K562 (cell line): ENCODE data around the gene ZFAND3. TPM values are rescaled to one million over a fixed set of nuclear protein-coding genes. Genes with fewer than 3 reads are reported as not detected.

Experiments
- ATAC-seq: fragments of 200-7000 bp; cut with Tn5 transposase; 3 replicates; pipeline ENCODE4 v1.9.1; 2020; ENCODE audit warnings: moderate library complexity
- BruUV-seq: library from RNA; stranded (reverse); fragments of 400-500 nt; replicated peaks from 2 replicates; lab custom pipeline; 2021; lab: Mats Ljungman, UMichigan
- CTCF ChIA-PET: fragments of 300-600 bp; formaldehyde crosslinking; extraction: SDS; loops from one replicate; lab custom pipeline; 2021; ENCODE audit warnings: low intra/inter-chr PET ratio; lab: Yijun Ruan, JAX
- POLR2A ChIA-PET: fragments of 300-600, 350-650 bp; sonication (Branson Sonifier 250); formaldehyde crosslinking; extraction: SDS; loops from one replicate; lab custom pipeline; 2021; ENCODE audit warnings: antibody characterized with exemption, inconsistent platforms; lab: Yijun Ruan, JAX
- DNase-seq, 4 experiments: peaks; one replicate each; pipeline versions ENCODE4 v3.0.0 to v3.0.0-alpha.2; 2011 to 2018; ENCODE audit warnings: low spot score in 3 of 4, mixed read lengths in 3 of 4; ENCODE audit errors: extremely low read depth in 1 of 4
- FAIRE-seq: peaks from 2 replicates; lab custom pipeline; 2011; peaks lifted over from hg19 to GRCh38; lab: Jason Lieb, UNC
- H2AFZ ChIP-seq: 2 replicates; pipeline ENCODE4 v1.6.0; 2011; ENCODE audit warnings: low read depth, low read length, control low read depth, inconsistent platforms
- H3K27ac ChIP-seq: fragments of 200-600 bp; 3 replicates; pipeline ENCODE4 v1.8.0; 2011; ENCODE audit warnings: low read depth, mild to moderate bottlenecking, control low read depth, inconsistent platforms, low read length, moderate library complexity, mixed read lengths; ENCODE audit errors: extremely low read depth
- H3K27me3 ChIP-seq, 2 experiments: fragments of 300-600 bp in 1 of 2; 2 replicates in 1 of 2; 3 replicates in 1 of 2; pipeline versions ENCODE4 v1.6.0 to v1.8.0; 2011; ENCODE audit warnings: inconsistent platforms in 2 of 2, low read length in 2 of 2, mild to moderate bottlenecking in 1 of 2, mixed read lengths in 1 of 2, moderate library complexity in 1 of 2; ENCODE audit not compliant: control insufficient read depth in 2 of 2, insufficient read depth in 2 of 2
- H3K36me3 ChIP-seq: fragments of 300-600 bp; 3 replicates; pipeline ENCODE4 v1.8.0; 2011; ENCODE audit warnings: mild to moderate bottlenecking, low read length, inconsistent platforms; ENCODE audit not compliant: control insufficient read depth, insufficient read depth
- H3K4me1 ChIP-seq, 2 experiments: fragments of 200-600 bp in 1 of 2; replicated peaks in 1 of 2; 2 replicates in 1 of 2; 3 replicates in 1 of 2; pipeline versions ENCODE4 v1.5.1 to v1.8.0; 2011; ENCODE audit warnings: inconsistent platforms in 2 of 2, low read length in 2 of 2, mild to moderate bottlenecking in 1 of 2, mixed read lengths in 1 of 2, moderate library complexity in 1 of 2; ENCODE audit not compliant: control insufficient read depth in 2 of 2, insufficient read depth in 2 of 2
- H3K4me2 ChIP-seq: 2 replicates; pipeline ENCODE4 v1.6.1; 2011; ENCODE audit warnings: low read length, control low read depth, inconsistent platforms, mixed read lengths; ENCODE audit not compliant: insufficient read depth
- H3K4me3 ChIP-seq: fragments of 200-600 bp; sonication (generic), shearing (Covaris generic); 2 replicates; pipeline ENCODE4 v1.5.1; 2016; ENCODE audit warnings: control low read depth, inconsistent platforms
- H3K79me2 ChIP-seq: fragments of 200-600 bp; 3 replicates; pipeline ENCODE4 v1.8.0; 2011; ENCODE audit warnings: low read length, inconsistent platforms; ENCODE audit not compliant: control insufficient read depth, insufficient read depth
- H3K9ac ChIP-seq, 2 experiments: 2 replicates each; pipeline versions ENCODE4 v1.6.0 to v1.6.1; 2011; ENCODE audit warnings: low read depth in 2 of 2, low read length in 2 of 2, control low read depth in 1 of 2, inconsistent platforms in 1 of 2, mild to moderate bottlenecking in 1 of 2, mixed read lengths in 1 of 2; ENCODE audit not compliant: insufficient read depth in 1 of 2
- H3K9me1 ChIP-seq: one replicate; pipeline ENCODE4 v1.6.0; 2011; ENCODE audit warnings: inconsistent platforms, mild to moderate bottlenecking, low read length, moderate library complexity; ENCODE audit not compliant: control insufficient read depth, insufficient read depth
- H3K9me3 ChIP-seq: replicated peaks from 2 replicates; pipeline ENCODE4 v1.5.1; 2011; ENCODE audit warnings: low read depth, low read length, inconsistent platforms; ENCODE audit not compliant: control insufficient read depth, insufficient read depth
- H4K20me1 ChIP-seq: replicated peaks from 2 replicates; pipeline ENCODE4 v1.6.1; 2011; ENCODE audit warnings: low read length, inconsistent platforms, mixed read lengths; ENCODE audit not compliant: control insufficient read depth, insufficient read depth
- DEAF1 ChIP-seq: fragments of 450-650 bp; formaldehyde crosslinking; IDR thresholded peaks from 2 replicates; pipeline ENCODE4 v1.4.0; 2020; ENCODE audit warnings: mild to moderate bottlenecking, moderate library complexity
- ELK1 ChIP-seq: sonication (generic); formaldehyde crosslinking; IDR thresholded peaks from 2 replicates; pipeline ENCODE4 v1.8.1; 2022; ENCODE audit warnings: missing genetic modification reagents
- FOXJ2 ChIP-seq: fragments of 200-800 bp; sonication (Bioruptor generic); IDR thresholded peaks from 2 replicates; pipeline ENCODE4 v1.6.1; 2016; ENCODE audit warnings: missing genetic modification characterization, missing compliant biosample characterization
- FOXK1 ChIP-seq: sonication (generic); formaldehyde crosslinking; IDR thresholded peaks from 2 replicates; pipeline ENCODE4 v1.8.0; 2022; ENCODE audit warnings: missing genetic modification reagents, mild to moderate bottlenecking, borderline replicate concordance
- HBP1 ChIP-seq: fragments of 450-650 bp; formaldehyde crosslinking; IDR thresholded peaks from 2 replicates; pipeline ENCODE4 v1.4.0; 2022; ENCODE audit warnings: missing genetic modification characterization
- HDAC1 ChIP-seq, 2 experiments: fragments of 450-650 bp; IDR thresholded peaks; 2 replicates each; pipeline ENCODE4 v1.6.1; 2016 to 2017; ENCODE audit warnings: inconsistent platforms in 1 of 2, mild to moderate bottlenecking in 1 of 2, moderate library complexity in 1 of 2
- HSF4 ChIP-seq: fragments of 250-450 bp; sonication (Bioruptor Pico); IDR thresholded peaks from 2 replicates; pipeline ENCODE4 v2.1.2; 2022; ENCODE audit warnings: mild to moderate bottlenecking, moderate library complexity, borderline replicate concordance
- MAZ ChIP-seq, 2 experiments: fragments of 450-650 bp in 1 of 2; sonication (generic) in 1 of 2; formaldehyde crosslinking; IDR thresholded peaks in 1 of 2; conservative IDR thresholded peaks in 1 of 2; 2 replicates each; pipeline versions ENCODE4 v1.4.0 to v1.5.0; 2020; ENCODE audit warnings: mild to moderate bottlenecking in 1 of 2, missing genetic modification reagents in 1 of 2
- PATZ1 ChIP-seq: fragments of 250-450 bp; sonication (Bioruptor Pico); IDR thresholded peaks from 2 replicates; pipeline ENCODE4 v1.5.0; 2020; ENCODE audit warnings: mild to moderate bottlenecking, borderline replicate concordance
- PTTG1 ChIP-seq: fragments of 450-650 bp; IDR thresholded peaks from 2 replicates; pipeline ENCODE4 v1.6.1; 2016; ENCODE audit warnings: low read depth, mild to moderate bottlenecking, missing genetic modification characterization, missing compliant biosample characterization
- PYGO2 ChIP-seq: fragments of 450-650 bp; IDR thresholded peaks from 2 replicates; pipeline ENCODE4 v1.6.1; 2016; ENCODE audit warnings: mild to moderate bottlenecking, missing genetic modification characterization, moderate library complexity, missing compliant biosample characterization
- SAFB2 ChIP-seq: fragments of 200-400 bp; formaldehyde crosslinking; IDR thresholded peaks from 2 replicates; pipeline ENCODE4 v1.6.1; 2018; ENCODE audit warnings: borderline replicate concordance, low read length, low read depth, moderate library complexity; ENCODE audit not compliant: severe bottlenecking
- TCF15 ChIP-seq: fragments of 250-450 bp; sonication (Bioruptor Pico); IDR thresholded peaks from 2 replicates; pipeline ENCODE4 v1.8.0; 2022; ENCODE audit warnings: moderate library complexity, mild to moderate bottlenecking, inconsistent platforms
- ZNF551 ChIP-seq: fragments of 250-450 bp; sonication (Bioruptor Pico); IDR thresholded peaks from 2 replicates; pipeline ENCODE4 v1.5.0; 2021; ENCODE audit warnings: mild to moderate bottlenecking, moderate library complexity
- WGBS: fragments of 100-300 bp; shearing (Covaris generic); methylation state at CpG from one replicate; pipeline ENCODE4 v1.1.6; 2016; ENCODE audit warnings: low coverage, mixed read lengths; ENCODE audit not compliant: insufficient coverage; ENCODE audit errors: missing lambda C conversion rate; 5-methylcytosine and 5-hydroxymethylcytosine counted together
- in situ Hi-C: fragments of 300-500 bp; cut with MboI; formaldehyde crosslinking; loops from 4 replicates; pipeline ENCODE4 v1.15.0; 2018; ENCODE audit warnings: inconsistent platforms, mixed read lengths
- intact Hi-C: fragments of 100-400 bp; cut with micrococcal nuclease; formaldehyde crosslinking; loops from 2 replicates; pipeline ENCODE4 v1.14.2; 2022
- polyA plus RNA-seq, 8 experiments: library from polyadenylated mRNA; depleted of rRNA in 4 of 8; stranded (reverse) in 5 of 8; unstranded in 3 of 8; fragments of >200 nt; fragmentation: Nextera tagmentation in 2 of 8; fragmentation: Illumina TruSeq in 1 of 8; extraction: Ambion mirVana in 2 of 8; extraction: Trizol in 1 of 8; gene quantifications; 2 replicates each; pipeline versions ENCODE4 v1.2.1 to v1.2.3, GENCODE V29; 2011 to 2014; ENCODE audit warnings: inconsistent platforms in 1 of 8, missing spikeins in 1 of 8
- total RNA-seq, 7 experiments: library from RNA; depleted of rRNA in 6 of 7; stranded (reverse); fragments of >200 nt in 6 of 7; fragmentation: Illumina TruSeq in 2 of 7; extraction: Trizol in 2 of 7; gene quantifications; 2 replicates each; pipeline versions ENCODE4 v1.2.1 to v1.2.3, GENCODE V29; 2011 to 2021; ENCODE audit warnings: low replicate concordance in 1 of 7

Gene ZFAND3
- total and polyA plus RNA-seq, 9 of the 15 experiments (the other 6 are each of a cell fraction or from before 2014, with no cell fraction given) = 0.81 to 26.6 (median 11.8) TPM

GRCh38 chr6:37930288-37930971 is 110.9 kb downstream of the ZFAND3 start:
- intact Hi-C loops = no loop called here
- Histone ChIP-seq H3K9me1 (no peaks in the 10 kb centered on the region), H3K4me2 (no peak overlapping the region), H4K20me1 (0 out of 2 replicates have a peak, but pooled peaks cover 4% of the 10 kb centered on the region), H3K4me3 (no peak overlapping the region), H2AFZ (no peak overlapping the region), H3K27ac (no peak overlapping the region), H3K9me3 (no peaks in the 10 kb centered on the region), H3K36me3 (no peaks in the 10 kb centered on the region), H3K4me1 (no peaks in the 10 kb centered on the region), H3K79me2 (no peaks in the 10 kb centered on the region; the same call in 2 of the 3 replicates), H3K9ac (no peak overlapping the region), H3K27me3 (no peaks in the 10 kb centered on the region)
- in situ Hi-C loops = no loop called here
- TF ChIP-seq TCF15 (CRISPR knock-in tag) (no peak), ZNF551 (CRISPR knock-in tag) (no peak), PTTG1 (tag) (no peak), PATZ1 (CRISPR knock-in tag) (no peak), FOXK1 (no peak), SAFB2 (no peak), HDAC1 (IDR thresholded peaks at IDR 0.05) (no peak), FOXJ2 (tag) (no peak), MAZ (CRISPR knock-in tag; conservative IDR thresholded peaks at IDR 0.05 in 1 of 2, IDR thresholded peaks at IDR 0.05 in 1 of 2) (no peak), HSF4 (CRISPR knock-in tag) (no peak), PYGO2 (tag) (no peak), DEAF1 (CRISPR knock-in tag) (no peak), HBP1 (CRISPR knock-in tag) (no peak), ELK1 (CRISPR knock-in tag) (no peak)
- FAIRE-seq (no peak), ATAC-seq (no peak), DNase-seq (no peak)
- BruUV-seq = no TSS peak
- ChIA-PET POLR2A (interaction anchor here (1.5 kb wide), 1 partner anchor 13 kb away, joined by 4 read pairs; no protein-coding TSS in a partner anchor), CTCF (no interaction called here)
- 72% methylated on average over 4 of the region's 4 CpGs for WGBS
